NOMO-1 treated with dmso at 0.1 percent for 144 hours (cell line): ENCODE measurements around the gene SLCO2A1.

Source experiments
- DNase-seq: peaks from one replicate; lab custom pipeline; 2025; ENCODE audit not compliant: unreplicated experiment; lab: John Stamatoyannopoulos, UW

SLCO2A1 gene

DNA sequence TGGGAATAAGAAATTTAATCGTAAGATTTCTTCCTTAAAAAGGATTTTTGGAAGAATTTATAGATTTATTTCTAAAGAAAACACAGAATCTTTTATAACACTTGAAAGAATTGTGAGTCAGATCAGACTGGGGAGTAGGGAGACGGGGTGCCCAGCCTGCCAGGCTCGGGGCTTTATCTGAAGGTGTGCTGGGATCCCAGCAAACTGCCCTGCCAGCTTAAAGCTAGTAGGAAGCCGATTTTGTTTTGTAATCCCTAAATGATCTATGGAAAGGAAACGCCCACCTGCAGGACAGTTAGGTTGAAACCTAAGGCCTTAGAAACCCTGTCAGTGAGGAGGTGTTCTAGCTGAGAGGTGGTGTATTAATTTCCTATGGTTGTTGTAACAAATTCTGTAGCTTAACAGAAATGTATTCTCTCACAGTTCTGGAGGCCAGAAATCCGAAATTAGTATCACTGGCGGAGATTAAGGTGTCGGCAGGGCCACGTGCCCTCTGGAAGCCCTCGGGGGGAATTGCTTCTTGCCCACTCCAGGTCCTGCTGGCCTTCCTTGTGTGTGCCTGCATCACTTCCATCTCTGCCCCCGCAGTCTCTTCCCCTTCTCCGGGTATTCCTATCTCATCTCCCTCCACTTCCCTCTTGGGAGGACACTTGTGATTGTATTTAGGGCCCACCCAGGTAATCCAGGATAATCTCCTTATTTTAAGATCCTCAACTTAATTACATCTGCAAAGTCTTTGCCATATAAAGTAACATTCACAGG lies 114.7 kb downstream of the SLCO2A1 start:
- no peak for DNase-seq

DNA sequence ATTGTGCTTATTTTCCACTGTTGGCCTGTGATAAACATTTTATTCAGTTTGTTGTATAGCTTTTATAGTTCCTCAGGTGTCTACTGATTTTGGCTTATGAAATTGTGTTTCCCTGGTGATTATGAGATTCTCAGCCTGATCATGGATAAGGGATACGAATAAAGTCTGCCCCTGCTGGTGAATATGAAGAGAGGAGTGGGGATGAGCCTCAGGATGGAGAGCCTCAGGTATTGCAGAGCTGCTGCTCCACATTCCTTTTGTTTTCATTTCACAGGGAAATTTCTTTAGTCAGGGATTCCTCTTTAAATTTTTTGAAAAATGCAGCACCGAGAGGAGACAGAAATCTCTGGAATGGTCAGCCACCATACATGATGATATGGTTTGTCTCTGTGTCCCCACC lies 119.3 kb downstream of the SLCO2A1 start:
- no peak for DNase-seq

DNA sequence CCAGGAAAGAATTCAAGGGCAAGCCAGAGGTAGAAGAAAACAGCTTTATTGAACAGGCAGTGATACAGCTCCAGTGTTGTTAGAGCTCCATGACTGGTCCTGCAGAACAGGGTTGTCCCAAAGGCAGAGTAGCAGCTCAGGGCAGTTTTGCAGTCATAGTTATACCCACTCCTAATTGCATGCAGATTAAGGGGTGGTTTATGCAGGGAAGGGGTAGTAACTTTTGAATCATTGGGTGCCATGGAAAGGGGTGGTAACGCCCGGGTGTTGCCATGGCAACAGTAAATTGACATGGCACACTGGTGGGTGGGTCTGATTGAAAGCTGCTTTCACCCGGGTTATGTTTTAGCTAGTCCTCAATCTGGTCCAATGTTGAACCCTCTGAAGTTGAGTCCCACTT lies 124.3 kb downstream of the SLCO2A1 start:
- no peak for DNase-seq

DNA sequence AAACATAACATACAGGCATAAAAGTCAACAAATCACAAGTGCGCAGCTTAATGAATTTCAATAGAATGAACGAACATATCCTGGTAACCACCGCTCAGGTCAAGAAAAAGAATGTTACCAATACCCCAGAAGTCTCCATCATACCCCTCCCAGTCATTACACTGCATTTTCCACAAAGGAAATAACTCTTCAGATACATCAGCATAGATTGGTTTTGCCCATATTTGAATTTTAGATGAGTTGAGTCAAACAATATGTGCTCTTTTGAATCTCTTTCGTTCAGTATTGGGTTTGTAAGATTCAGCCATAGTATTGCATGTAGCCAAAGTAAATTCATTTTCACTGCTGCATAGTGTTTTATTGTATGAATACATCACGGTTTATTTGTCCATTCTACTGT lies 127.9 kb downstream of the SLCO2A1 start:
- no peak for DNase-seq

DNA sequence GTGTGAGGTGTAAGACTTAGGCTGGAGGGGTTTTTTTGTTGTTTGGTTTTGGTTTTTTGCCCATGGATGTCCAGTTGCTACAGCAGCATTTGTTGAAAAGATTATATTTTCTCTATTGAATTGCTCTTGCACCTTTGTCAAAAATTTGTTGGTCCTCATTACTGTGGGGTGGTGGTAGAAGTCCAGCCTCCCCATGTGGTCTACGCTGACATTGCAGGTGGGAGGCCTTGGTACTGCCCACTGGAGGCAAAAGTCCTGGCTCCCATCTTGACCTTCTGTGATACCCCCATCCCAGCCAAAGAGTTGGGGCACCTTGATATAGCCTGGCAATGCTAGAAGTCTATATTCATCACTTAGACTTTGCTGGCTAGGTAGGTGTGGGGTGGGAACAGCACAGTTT lies 128.6 kb downstream of the SLCO2A1 start:
- no peak for DNase-seq

DNA sequence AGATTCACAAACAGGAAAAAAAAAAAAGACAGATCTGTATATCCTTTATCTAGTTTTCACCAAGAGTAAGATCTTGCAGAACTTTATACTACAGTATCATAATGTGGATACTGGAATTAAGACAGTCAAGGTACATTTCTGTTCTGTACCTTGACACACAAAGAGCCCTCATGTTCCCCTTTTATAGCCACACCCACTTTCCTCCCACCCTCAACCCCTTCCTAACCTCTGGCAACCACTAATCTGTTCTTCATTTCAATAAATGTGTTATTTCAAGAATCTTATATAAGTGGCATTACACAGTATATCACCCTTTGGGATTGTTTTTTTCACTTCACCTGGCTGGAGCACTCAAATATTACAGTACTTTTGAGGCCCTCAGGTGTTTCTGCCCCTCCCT lies 130.4 kb downstream of the SLCO2A1 start:
- DNase-seq: no peak

DNA sequence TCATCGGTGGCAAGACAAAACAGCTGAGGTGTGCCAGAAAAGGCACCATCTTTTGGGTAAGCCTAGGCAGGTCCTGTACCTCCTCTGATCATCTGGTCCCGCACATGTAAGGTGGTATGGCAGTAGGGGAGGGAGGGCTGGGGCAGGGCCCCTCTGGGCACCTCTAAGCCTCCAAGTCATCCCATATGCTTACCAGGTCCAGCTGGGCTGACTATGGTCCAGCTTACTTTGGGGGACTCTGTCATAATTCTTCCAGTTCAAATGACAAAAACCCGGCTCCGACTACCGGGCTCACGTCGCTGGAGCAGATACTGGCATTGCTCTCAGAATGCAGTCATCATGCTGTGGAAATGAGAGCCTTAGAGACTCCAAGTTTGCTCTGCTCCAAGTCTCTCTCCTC lies 132.2 kb downstream of the SLCO2A1 start:
- no peak for DNase-seq

DNA sequence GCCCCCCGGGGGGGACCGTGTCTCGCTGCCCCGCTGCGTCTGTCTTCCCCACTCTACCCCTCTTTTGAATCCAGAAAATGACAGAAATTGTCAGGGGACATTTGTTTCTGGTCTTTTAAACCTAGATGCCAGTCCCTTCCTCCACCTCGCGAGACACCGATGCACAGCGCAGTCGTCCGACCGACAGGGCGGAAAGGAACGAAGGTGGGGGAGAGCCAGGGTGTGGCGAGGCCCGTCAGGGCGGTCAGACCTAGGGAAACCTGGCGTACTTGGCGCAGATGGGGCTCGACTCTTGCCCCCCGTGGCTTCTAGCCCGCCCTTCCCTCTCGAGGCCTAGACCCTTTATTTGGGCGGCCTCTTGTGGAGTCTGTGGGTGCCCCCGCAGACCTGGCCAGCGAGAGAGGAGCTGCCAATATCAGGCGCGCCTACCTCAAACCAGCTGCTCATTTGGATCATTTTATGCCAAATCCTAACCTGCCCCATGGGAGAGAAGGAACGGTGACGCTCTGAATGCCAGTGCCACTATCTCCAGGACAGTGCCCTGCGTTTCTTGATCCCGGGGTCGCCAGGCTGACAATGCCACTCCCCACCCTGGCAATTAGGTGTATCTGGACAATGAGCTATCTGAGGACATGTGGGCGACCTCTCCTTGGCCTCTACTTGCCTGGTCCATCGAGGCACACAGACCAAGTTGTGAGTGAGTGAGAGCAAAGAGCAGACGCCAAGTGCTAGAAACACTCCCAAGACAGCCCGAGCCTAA lies 133.5 kb downstream of the SLCO2A1 start:
- DNase-seq: no peak

DNA sequence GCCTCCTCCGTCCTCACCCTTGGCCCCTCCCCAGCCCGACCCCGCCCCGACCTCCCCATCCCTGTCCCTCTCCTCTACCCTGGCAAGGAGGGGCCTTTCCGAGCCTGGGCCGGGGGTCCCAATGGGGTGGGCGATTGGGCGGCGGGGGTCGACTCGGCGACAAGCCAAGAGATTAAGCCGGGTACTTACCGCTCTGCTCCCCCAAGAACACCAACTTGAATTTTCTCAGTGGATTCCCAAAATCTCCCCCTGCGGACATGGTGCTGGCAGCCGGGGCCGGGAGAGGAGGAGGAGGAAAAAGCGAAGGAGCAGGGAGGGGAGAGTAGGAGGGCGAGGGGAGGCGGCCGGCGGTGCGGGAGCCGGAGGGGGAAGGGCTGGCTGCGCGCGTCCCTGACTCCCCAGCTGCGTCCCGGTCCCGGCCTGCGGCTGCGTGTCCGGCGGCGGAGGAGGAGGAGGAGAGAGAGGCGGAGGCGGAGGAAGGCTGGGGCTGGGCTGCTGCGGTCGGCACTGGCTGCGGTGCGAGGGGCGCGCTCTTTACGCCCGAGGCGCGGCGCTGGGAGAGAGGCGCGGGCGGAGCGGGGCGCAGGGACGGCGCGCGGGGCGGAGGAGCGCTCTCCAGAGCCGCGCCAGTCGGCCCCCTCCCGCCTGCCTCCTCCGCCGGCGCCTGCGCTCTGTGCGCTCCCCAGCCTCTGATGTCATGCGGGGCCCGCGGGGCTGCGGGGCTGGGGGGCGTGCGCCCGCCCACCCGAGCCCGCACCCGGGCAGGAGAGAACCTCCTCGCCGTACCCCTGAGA lies 134.3 kb downstream of the SLCO2A1 start, which contains the start of gene RAB6B:
RAB6B (minus strand) TSS at position 675 of the 794 bp plus-strand sequence; CDS start at position 259, 416 bp downstream.
- peak; percentile 3 for DNase-seq

DNA sequence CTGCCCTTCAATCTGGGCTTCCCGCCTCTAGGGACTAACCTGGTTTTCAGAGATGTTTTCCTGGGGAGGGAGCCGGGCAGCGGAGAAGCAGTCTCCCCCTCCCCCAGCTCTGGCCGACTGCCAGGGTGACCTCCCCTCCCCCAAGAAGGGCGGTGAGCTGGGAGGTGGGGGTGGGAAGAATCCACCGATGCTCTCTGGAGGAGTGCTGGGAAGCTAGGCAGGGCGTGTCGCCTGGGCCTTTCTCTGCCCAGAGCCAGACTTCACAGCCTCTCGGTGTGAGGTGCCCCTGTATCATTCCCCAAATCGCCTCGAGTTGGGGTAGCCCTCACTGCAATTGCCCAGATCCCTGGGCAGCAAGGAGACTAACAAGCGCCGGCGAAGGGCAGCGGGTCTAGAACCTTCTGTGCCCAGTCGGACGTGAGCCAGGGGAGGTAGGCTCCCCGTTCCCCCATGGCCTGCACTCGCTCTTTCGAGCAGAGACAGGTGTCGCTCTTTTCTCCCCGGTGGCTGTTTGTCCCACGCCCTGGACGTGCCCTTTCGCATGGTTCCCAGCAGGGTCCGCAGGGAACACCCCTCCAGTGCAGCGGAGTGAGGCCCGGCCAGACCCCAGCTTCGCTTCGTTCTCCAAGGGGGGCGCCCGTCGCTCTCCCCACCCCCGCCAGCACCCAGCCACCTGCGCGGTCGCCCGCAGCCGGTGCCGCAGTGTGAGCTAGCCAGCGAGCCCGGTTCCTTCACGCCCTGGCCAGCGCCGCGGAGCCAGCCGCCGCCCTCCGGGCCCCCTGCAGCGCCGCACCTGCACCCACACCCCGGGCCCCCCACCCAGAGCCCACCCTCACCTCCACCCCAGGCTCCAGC lies 135.1 kb downstream of the SLCO2A1 start:
- DNase-seq: no peak

DNA sequence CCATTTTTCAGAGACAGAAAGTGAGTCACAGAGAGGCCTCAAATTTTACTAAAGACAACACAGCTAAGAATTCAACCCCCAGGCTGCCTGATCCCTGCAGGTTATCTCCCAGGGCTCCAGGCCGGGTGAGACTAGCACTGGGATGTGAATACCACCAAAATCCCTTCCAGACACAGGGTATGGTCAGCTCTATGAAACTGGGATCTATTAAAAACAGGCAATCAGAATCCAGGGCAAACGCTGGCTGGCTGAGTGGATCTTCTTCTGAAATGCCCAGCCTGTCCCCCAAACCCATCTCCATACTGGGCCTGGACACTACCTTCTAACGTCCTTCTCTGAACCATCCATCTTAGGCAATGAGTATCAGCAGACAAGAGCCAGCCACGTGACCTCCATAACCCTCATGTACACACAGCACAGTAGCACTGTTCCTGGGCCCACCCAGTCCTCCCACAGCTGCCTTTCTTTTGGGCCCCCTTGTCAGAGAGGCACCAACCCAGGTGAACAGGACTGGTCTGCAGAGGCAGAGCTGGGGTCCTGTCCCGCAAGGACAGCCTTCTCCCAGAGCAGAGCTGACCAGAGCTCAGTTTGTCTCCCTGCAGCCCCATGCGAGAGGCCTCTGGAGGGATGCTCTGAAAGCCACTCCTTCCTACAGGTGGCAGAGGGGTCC lies 135.9 kb downstream of the SLCO2A1 start:
- no peak for DNase-seq

DNA sequence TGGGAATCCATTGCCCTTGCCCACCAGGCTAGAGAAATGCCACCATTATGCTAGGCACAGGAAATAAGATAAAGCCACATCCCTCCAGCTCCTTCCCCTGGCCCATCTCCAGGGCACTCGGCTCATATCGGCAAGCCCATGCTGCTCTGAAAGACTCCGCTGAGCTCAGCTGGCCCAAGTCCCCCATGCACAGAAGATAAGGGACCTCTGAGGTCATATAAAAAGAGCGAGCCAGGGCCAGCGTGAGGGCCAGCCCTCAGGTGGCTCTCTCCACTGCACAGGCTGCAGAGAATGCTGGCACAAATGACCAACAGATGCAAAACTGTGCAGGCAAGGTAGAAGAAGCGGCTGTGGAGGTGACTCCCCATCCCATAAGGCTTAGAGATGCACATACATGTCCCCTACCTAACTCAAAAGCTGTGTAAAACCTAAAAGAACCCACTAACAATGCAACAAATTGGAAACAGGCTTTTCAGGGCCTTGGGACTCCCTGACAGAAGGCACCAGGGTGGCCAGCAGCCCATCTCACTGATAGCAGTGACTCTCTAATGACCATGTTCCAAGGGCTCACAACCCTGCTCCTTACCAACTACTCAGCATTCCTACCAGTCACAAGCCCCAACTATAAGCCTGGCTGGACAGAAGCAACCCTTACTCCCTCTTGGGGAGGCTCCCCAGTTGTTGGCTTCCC lies 137.0 kb downstream of the SLCO2A1 start:
- no peak for DNase-seq

DNA sequence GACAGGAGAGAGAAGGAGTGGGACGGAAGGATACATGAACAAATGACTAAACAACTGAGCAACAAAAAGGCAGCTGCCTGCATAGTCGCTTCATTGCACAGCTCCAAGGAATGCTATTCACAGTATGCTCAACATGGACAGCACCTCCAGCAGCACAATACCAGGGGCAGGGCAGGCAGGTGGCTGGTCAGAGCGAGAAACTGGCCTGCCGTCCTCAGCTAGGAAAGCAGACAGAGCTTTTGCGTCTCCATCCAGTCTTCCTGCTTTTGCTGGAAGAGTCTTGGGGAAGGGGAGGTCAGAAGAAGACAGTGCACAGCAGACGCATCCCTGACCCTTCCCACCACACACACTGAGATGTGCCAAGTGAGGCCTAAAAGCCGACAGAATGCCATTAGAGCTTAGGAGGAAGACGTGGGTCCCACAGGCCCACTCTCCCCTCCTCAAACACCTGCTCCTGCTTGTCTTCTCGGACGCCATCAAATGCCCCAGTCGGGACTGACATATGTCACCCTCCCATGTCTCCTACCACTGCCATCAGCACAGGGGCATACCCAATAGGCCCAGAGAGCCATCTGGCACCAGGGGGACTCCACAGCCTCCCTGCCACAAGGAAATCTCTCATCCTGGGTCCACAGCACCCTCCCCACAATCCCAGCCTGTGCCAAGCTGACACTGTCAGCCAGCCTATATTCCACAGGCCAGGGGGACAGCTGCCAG lies 137.9 kb downstream of the SLCO2A1 start:
- no peak for DNase-seq

DNA sequence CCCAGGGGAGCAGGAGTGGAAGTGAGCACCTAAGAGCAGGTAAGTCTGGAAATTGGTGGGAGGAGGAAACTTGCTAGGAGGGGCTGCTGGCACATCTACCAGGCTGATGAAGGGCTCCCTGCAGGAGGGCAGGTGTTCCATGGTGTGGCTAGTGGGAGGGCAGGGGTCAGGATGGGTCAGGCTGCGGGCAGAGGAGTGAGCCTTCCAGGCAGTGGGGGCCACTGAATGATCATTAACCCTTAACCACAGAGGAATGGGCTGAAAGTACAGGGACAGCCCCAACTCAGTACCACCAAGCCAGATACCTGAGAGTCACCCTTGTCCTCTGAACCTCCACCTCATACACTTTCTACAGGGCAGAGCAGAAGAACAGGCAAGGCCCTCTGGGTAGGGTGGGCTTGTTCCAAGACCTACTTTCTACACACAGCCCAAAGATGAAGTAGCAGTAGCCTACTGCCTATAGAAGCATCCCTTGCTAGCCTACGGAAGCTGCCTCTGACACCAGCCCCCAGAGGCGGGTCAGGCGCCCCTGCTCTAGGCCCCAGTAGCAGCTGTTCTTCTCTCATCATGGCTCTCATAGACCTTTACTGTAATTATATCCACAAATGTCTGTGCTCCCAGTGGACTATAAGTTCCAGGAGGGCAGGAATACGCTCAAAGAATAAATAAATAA lies 138.6 kb downstream of the SLCO2A1 start:
- no peak for DNase-seq

DNA sequence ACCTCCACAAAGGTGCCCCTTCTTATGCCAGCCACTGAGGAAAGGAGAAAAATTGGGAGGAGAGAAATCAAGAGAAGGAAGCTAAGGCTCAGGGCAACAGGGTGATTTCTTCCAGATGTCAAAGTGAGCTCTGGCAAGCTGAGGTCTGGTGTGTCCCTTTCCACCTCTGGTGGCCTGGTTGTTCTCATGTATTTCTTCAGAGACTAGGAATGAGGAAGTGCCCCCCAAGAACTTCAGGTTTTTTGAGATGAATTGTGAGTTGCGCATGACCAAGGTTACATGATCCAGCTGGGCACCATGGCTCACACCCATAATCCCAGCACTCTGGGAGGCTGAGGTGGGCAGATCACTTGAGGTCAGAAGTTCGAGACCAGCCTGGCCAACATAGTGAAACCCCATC lies 139.7 kb downstream of the SLCO2A1 start:
- peak; percentile 24 for DNase-seq

DNA sequence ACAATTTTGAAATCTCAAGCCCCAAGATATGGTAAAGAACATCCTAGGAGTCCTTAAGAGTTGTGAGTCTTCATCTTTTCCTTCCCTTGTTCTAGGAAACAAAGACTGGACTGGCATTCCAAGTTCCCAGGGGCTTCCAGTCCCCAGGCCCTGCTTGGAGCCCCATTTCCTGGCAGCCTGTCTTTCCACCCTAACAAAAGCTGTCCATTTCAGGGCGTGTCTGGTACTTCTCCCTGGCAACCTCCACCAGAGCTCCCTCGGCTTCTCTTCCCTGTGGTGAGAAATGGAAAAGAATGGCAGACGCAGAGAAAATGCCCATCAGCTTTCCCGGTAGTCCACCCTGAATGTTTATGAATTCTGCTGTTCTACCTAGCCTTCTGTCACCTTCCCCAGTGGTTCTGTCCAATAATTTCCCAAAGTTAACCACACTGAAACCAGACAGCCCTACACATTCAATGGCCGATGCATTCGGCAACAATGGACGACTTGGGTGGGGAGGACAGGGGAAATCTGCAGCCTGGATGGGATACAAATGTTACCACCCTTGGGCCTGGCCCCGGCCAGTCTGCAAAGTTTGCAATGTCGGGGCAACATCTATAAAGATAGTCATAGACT lies 140.9 kb downstream of the SLCO2A1 start:
- DNase-seq: no peak

DNA sequence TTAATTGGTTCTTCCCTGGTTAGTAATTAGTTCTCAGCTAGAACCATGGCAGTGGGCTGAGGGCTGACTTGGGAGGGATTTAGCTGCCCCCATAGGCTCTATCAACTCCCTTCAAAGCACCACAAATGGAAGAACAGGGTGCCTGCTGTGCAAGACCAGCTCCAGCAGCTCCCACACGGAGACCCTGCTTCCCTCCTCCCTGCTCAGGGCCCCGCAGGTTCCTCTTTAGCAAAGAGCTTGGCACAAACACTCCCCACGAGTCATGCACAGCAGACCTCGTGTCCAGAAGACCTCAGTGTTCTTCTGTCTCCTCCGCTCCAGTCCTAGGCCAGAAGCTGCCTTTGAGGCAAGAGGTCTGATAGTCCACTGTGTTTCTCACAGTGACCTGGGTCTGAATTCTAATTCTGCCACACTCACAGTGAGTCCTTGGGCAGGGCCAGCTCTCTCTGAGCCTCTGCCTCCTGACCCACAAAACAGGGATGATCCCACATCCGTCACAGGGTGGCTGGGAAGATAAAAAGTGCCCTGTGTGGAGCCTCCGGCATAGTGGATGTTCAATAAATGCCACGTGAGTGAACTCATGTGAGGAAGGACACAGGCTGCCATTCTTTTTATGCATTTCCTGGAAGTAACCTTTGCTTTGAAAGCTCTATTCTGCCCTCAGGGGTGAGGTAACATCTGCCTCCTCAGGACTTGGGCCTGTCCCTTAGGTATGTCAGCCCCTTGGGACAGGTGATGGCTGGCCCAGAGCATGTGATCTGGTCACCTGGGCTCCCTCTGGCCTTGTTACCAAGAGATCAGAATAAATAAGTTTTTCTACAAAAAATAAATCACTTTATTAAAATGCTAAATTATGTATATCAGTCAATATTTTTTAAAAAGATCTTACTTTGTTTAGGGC lies 141.7 kb downstream of the SLCO2A1 start:
- no peak for DNase-seq
